A673 (cell line): Measurements from ENCODE around the gene CTNNA2.
A peak's percentile ranks its signal among the peaks of the same experiment; 100 is the strongest.

Source experiments
- EZH2 ChIP-seq: fragments of 200-600 bp; sonication (generic); IDR thresholded peaks from 2 replicates; pipeline ENCODE4 v1.6.1; 2017; ENCODE audit warnings: borderline replicate concordance, low read depth, mild to moderate bottlenecking, mixed read lengths, antibody characterized with exemption, low read length; ENCODE audit not compliant: poor library complexity, severe bottlenecking
- TF ChIP-seq, protein P1 (sequence below): fragments of 300-800, 200-600 bp; sonication (generic); conservative IDR thresholded peaks from 2 replicates; pipeline ENCODE4 v1.5.1; 2017; ENCODE audit warnings: low read depth, mild to moderate bottlenecking, antibody characterized with exemption, low read length, moderate library complexity, mixed read lengths

DNA sequence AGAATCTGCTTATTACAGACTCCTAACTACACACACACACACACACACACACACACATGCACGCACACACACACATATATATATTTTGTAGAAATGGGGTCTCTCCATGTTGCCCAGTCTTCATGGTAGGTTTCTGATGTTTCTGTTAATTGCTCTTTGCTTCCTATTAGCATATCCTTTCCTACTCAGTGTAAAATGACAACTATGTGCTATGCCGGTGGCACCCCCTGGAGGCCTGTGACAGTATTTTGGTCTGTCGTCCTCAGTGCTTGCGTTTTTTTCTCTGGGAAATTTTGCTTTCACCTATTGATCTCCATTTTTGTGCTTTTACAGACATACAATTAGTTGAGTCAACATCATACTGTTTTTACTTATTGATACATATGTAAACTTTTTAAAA, 469.6 kb downstream of the CTNNA2 start:
- TF ChIP-seq, protein P1, sequence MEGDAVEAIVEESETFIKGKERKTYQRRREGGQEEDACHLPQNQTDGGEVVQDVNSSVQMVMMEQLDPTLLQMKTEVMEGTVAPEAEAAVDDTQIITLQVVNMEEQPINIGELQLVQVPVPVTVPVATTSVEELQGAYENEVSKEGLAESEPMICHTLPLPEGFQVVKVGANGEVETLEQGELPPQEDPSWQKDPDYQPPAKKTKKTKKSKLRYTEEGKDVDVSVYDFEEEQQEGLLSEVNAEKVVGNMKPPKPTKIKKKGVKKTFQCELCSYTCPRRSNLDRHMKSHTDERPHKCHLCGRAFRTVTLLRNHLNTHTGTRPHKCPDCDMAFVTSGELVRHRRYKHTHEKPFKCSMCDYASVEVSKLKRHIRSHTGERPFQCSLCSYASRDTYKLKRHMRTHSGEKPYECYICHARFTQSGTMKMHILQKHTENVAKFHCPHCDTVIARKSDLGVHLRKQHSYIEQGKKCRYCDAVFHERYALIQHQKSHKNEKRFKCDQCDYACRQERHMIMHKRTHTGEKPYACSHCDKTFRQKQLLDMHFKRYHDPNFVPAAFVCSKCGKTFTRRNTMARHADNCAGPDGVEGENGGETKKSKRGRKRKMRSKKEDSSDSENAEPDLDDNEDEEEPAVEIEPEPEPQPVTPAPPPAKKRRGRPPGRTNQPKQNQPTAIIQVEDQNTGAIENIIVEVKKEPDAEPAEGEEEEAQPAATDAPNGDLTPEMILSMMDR: peak; percentile 63
- no peak for TF ChIP-seq EZH2
